ENCODE measurements around the gene KIAA0586. TPM values are rescaled to one million over a fixed set of nuclear protein-coding genes. Genes with fewer than 3 reads are reported as not detected.
"Not testable (repeated sequence)": the region's sequence is repeated elsewhere in the genome, so short reads cannot be mapped to it uniquely, and the experiment has no call there.

KIAA0586 gene
- 10 to 100 TPM; 37.3 to 47.2 TPM for total RNA-seq

DNA sequence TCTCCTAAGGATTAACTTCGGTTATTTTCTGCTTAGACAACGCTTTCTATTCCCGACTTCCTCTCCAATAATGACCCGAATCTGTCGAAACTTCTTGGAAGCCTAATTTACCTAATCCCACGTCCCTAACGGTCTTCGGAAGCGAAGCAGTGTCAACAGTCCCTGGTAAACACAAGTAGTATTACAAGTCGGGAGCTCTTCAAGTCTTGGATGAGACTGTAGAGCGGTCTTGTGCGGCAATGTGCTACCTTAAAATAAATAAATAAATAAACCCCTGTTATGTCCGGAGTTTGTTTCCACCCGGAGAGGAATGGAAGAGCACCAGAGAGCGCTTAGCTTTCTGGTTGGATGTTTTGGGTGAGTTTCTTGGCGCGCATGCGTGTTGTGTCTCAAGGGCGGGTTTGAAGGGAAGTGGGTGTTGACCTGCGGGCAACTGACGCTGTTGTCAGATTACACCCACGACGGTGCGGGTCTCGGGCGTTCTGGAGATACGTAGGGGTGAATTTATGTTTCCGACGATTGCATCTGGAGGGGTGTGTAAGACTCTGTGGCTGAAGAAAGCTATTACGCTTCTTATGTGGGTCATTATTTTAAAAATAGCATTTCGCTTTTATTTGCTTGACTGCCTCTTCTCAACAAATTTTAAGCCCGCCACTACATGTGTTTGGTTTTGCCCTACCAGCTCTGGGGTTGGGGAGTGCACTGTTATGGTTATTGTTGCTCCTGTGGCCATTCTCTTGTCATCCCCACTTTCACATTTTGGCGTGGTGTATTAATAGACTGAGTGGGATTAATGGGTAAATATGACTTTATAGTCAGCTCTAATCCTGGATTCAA, at the start of gene KIAA0586, which contains the start of gene TIMM9:
KIAA0586 (plus strand) TSS at position 439 of the 837 bp plus-strand sequence. CDS start 546 bp downstream, outside the sequence.
TIMM9 (minus strand) TSS at position 251 of the 837 bp plus-strand sequence. CDS start 15,586 bp downstream, outside the sequence.
- ATAC-seq = peak; percentile 83 to 86

DNA sequence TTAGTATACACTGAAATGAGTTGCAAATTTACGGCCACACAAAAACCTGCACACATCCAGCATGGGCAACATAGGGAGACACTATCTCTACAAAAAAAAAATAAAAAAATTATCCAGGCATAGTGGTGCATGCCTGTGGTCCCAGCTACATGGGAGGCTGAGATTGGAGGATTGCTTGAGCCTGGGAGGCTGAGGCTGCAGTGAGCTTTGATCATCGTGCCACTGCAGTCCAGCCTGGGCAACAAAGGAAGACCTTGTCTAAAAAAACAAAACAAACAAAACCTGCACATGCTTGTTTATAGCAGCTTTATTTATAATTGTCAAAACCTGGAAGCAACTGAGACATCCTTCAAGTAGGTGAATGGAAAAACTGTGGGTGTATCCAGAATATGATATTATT, 36.7 kb upstream of the KIAA0586 start:
- no peaks in the 10 kb centered on the region for H3K9me3 Mint-ChIP-seq
- no peak for ATAC-seq
- H3K36me3 Mint-ChIP-seq = no peaks in the 10 kb centered on the region
- no peak overlapping the region for H3K27ac Mint-ChIP-seq
- no peak for DNase-seq (ENCODE audit: low spot score in 2 of 2)

More for the DNA sequence above, at the start of gene KIAA0586, which contains the start of gene TIMM9:
- peak; percentile 89 to 96 for DNase-seq (ENCODE audit: low spot score in 2 of 2)
- peaks cover 18 to 21% of the 10 kb centered on the region in 2 donors for H3K36me3 Mint-ChIP-seq
- no peaks in the 10 kb centered on the region for H3K9me3 Mint-ChIP-seq
- peak within 1 kb of the TSS; percentile 76 to 98 for H3K27ac Mint-ChIP-seq

DNA sequence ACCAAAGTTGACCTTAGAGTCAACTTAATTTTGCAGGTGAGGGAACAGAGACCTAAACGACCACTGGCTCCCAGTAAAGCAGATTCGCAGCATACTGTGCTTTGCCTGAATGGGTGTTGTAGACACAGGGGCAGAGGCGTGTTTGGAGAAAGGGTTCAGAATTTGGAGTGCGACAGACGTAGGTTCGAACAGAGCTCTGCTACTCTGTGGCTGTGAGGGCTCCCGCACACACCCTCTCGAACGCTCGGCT, 32.0 kb upstream of the KIAA0586 start:
- DNase-seq (ENCODE audit: low spot score in 2 of 2) = no peak
- peaks cover 4 to 5% of the 10 kb centered on the region in 2 donors for H3K36me3 Mint-ChIP-seq
- no peak overlapping the region for H3K27ac Mint-ChIP-seq
- no peak for ATAC-seq
- H3K9me3 Mint-ChIP-seq = no peaks in the 10 kb centered on the region

DNA sequence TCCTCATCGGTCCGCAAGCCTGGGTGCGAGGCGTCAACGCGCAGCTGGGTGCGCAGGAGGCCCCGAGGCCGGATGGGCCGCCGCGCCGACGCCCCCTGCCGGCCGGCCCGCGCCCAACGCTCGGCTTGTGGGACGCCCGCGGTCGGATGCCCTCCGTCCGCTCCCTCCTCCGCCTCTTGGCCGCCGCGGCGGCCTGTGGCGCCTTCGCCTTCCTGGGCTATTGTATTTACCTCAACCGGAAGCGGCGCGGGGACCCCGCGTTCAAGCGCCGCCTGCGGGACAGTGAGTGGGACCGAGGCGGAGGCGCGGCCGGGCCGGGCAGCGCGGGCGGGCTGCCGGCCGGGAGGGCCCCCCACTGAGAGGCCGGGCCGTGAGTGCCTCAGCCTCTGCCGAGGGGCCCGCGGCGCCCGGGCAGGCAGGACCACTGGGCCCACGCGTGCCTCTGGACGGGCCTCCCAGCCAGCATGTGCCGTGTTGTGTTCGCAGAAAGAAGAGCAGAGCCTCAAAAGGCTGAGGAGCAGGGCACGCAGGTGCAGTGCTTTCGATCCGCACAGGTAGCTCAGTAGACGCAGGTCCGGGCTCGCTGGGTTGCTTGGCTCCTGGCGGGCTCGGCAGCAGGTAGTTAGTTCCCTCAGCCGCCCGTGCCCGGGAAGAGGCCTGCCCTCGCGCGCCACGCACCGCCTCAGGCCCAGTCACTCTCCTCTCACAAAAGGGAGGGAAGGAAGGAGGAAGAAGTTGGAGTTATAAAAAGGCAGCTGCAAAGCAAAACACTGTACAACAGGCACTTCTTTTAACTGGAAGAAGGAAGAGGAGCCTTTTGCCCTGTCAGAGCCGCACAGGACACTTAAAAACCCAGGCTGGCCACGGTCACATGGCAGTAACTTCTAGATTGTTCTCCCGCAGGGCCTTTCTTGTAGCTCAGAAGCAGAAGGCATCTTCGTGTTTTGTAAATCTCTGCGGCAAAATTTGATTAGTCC, 31.4 kb upstream of the KIAA0586 start, which contains the start of gene TOMM20L:
TOMM20L (plus strand) TSS at position 119 of the 977 bp plus-strand sequence; CDS start at position 147, 28 bp downstream.
- ATAC-seq (peak; percentile 89 to 95), DNase-seq (ENCODE audit: low spot score in 2 of 2) (peak; percentile 81 to 82)
- no peaks in the 10 kb centered on the region for H3K9me3 Mint-ChIP-seq
- peaks cover 4 to 5% of the 10 kb centered on the region in 2 donors for H3K36me3 Mint-ChIP-seq
- H3K27ac Mint-ChIP-seq = peak within 1 kb of the TSS in 1 of 2 donors; percentile 39

DNA sequence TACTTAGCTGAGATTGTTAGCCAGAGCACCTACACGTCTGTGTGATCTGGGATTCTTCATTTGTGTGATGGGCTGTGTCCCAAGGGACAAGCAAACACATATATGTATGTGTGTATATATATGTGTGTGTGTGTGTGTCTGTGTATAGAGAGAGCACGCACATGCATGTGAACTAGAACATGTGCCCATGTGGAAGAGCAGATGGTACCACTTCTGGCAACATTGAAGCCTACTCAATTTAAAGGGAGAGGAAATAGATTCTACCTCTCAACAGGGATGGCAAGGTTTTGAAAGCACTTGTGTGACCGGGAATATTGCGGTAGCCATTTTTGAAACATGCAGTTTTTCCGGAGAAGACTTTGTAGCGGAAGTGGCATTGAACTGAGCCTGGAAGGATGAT, 30.4 kb upstream of the KIAA0586 start:
- no peak for ATAC-seq
- no peak for DNase-seq (ENCODE audit: low spot score in 2 of 2)
- H3K9me3 Mint-ChIP-seq = no peaks in the 10 kb centered on the region
- no peak overlapping the region for H3K27ac Mint-ChIP-seq
- H3K36me3 Mint-ChIP-seq = peaks cover 4 to 5% of the 10 kb centered on the region in 2 donors

DNA sequence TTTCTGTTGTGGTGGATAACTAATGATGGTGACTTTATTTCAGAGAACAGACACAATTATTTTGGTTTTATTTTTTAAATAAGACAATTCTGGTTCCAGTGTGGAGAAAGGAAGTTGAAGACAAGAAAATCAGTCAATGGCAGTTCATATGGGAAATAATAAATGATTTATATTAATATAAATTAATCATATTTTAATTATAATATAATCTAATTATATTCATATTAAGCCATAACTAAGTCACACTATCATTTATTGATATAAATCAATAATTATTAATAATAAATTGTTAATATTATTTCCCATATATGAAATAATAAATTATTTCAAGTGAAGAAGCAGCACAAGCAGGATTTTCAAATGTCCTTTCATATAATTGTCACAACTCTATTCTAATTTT, 29.0 kb upstream of the KIAA0586 start:
- ATAC-seq (no peak), DNase-seq (ENCODE audit: low spot score in 2 of 2) (no peak)
- H3K36me3 Mint-ChIP-seq = peaks cover 4 to 5% of the 10 kb centered on the region in 2 donors
- no peak overlapping the region for H3K27ac Mint-ChIP-seq
- H3K9me3 Mint-ChIP-seq = no peaks in the 10 kb centered on the region

DNA sequence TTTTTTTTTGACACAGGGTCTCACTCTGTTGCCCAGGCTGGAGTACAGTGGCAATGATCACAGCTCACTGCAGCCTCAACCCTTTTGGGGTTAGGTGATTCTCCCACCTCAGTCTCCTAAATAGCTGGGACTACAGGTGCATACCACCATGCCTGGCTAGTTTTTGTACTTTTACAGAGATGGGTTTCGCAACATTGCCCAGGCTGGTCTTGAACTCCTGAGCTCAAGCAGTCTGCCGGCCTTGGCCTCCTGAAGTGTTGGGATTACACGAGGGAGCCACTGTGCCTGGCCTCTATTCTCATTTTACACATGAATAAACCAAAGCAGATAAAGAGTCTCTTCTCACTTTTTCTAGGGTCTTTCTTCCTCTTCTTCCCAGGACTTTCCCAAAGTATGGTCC, 28.6 kb upstream of the KIAA0586 start:
- H3K27ac Mint-ChIP-seq = no peak overlapping the region
- peaks cover 4 to 5% of the 10 kb centered on the region in 2 donors for H3K36me3 Mint-ChIP-seq
- DNase-seq (ENCODE audit: low spot score in 2 of 2) = no peak
- H3K9me3 Mint-ChIP-seq = no peaks in the 10 kb centered on the region
- ATAC-seq = no peak

DNA sequence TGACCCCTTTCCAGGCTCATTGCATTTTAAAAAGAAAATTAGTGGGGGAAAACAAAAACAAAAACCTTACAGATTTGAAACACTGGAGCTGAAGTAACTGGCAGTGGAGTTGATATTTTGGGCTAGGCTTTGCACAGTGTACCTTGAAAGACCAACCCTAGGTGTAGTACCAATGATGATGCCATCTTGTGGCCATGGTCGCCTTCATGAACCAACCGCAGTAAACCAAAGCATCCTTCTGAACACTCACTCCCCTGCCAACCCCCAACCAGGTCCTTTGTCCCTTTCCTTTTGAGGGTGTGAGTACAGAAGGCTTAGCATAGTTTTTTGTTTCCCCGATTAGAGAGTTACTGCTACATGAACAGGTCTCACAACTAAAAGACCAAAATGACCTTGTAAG, 25.9 kb upstream of the KIAA0586 start:
- no peak overlapping the region for H3K27ac Mint-ChIP-seq
- H3K9me3 Mint-ChIP-seq = no peaks in the 10 kb centered on the region
- H3K36me3 Mint-ChIP-seq = no peaks in the 10 kb centered on the region
- peak in 1 of 2 donors; percentile 44 for ATAC-seq
- no peak for DNase-seq (ENCODE audit: low spot score in 2 of 2)

DNA sequence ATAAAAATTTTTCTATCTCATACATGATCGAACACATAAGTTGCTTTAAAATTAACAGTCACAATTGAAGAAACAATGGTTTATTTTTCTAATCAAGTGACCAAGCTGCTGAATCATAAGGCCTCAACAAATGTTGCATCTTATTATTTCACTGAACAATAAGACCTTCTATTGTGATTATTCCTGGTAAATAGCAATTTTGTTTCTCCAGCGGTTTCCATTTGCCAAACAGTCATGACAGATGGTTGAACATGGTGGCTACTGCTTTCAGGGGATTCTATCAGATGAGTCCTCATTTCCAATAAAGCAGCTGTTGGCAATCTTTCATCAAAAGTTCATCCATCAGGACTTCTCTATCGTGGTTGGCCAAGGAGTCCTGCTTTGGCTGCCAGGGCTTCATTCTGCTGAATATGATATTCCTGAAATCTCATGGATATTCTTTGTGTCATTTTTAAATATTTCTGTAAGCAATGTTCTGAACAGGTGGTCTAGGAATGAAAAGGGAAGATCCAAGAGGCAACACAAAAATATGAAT, 18.8 kb upstream of the KIAA0586 start:
- Mint-ChIP-seq H3K36me3 (peaks cover 0 to 16% of the 10 kb centered on the region in 2 donors), H3K27ac (no peak overlapping the region), H3K9me3 (no peaks in the 10 kb centered on the region)
- ATAC-seq = no peak
- no peak for DNase-seq (ENCODE audit: low spot score in 2 of 2)

DNA sequence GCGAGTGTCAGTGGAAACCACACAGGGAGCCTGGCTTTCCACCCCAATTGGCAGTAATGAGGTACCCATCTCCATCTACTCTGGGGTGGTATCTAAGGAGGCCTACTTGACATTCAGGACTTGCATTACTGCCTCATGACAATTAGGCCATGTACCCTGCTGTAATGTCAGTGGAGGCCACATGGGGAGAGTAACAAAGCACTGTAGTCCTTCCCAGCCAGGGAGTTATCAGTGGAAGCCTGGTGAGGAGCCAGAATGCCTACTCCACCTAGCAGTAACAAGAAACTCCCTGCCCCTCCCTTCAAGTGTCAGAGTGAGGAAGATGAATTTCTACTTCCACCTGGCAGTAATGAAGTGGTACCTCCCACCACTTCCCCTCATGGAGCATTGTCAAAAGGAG, 12.7 kb upstream of the KIAA0586 start:
- no peak for DNase-seq (ENCODE audit: low spot score in 2 of 2)
- Mint-ChIP-seq H3K27ac (no peak overlapping the region), H3K9me3 (no peaks in the 10 kb centered on the region), H3K36me3 (peaks cover 7 to 21% of the 10 kb centered on the region in 2 donors)
- ATAC-seq = no peak

DNA sequence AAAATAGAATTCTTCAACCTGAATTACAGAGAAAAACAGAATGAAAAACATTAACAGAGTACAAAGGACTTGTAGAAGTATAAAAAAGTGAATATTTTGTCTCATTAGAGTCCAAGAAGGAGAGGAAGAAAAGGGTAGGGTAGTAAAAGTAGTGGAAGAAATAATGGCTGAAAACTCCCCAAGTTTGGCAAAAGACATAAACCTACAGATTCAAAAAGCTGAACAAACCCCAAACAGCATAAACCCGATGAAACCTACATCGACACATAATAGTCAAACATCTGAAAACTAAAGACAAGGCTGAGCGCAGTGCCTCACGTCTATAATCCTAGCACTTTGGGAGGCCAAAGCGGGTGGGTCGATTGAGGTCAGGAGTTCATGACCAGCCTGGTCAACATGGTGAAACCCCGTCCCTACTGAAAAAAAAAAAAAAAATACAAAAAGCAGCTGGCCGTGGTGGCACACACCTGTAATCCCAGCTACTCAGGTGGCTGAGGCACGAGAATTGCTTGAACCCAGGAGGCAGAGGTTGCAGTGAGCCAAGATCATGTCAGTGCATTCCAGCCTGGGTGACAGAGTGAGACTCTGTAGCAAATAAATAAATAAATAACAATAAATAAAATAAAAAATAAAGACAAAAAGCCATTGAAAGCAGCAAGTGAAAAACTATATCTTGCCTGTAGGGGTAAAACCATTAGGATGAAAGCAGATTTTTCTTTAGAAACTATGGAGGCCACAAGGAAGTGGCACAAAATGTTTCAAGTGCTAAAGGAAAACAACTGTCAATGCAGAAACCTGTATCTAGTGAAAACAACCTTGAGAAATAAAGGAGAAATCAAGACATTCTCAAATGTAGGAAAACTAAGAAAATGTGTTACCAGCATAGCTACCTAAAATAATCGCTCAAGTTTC, 11.6 kb upstream of the KIAA0586 start:
- DNase-seq (ENCODE audit: low spot score in 2 of 2) (no peak), ATAC-seq (no peak)
- Mint-ChIP-seq H3K36me3 (peaks cover 8 to 21% of the 10 kb centered on the region in 2 donors), H3K9me3 (no peaks in the 10 kb centered on the region), H3K27ac (no peak overlapping the region)

DNA sequence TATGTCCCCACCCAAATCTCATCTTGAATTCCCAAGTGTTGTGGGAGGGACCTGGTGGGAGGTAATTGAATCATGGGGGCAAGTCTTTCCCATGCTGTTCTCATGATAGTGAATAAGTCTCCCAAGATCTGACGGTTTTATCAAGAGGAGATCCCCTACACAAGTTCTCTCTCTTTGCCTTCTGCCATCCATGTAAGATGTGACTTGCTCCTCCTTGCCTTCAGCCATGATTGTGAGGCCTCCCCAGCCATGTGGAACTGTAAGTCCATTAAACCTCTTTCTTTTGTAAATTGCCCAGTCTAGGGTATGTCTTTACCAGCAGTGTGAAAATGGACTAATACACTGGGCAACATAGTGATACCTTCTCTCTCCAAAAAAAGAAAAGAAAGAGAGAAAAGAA, 10.6 kb upstream of the KIAA0586 start:
- not testable (repeated sequence) for H3K9me3 Mint-ChIP-seq; DNase-seq (ENCODE audit: low spot score in 2 of 2); ATAC-seq
- Mint-ChIP-seq H3K36me3 (peaks cover 11 to 21% of the 10 kb centered on the region in 2 donors), H3K27ac (peak overlapping the region in 1 of 2 donors; percentile 81)

DNA sequence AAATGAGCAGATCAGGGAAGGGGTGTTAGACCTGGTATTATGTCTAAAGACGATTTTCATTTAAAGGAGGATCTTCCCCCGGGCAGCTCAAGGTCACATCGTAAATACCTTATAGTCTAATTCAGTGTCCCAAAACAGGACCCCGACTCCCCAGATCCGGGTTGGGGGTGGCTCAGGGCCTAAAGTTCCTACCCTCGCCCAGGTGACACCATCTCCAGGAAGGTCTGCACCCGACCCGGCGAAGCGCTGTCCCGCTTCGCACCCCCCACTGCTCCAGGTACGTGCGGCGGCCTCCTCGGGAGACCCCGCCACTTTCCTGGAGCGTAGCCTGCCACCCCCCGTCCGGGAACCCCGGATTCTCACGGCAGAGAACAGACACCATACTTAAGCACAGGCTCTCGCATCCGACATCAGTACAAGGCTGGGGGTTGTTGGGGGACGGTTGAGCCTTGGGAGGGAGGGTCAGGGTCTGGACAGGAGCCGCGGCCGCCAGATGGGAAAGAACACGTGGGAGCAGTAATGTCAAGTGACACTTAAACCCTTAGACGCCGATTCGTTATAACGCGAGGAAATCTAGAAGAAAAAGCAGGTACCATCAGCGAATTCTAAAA, 744 bp upstream of the KIAA0586 start:
- Mint-ChIP-seq H3K27ac (peak overlapping the region; percentile 76 to 98), H3K36me3 (peaks cover 18 to 21% of the 10 kb centered on the region in 2 donors), H3K9me3 (no peaks in the 10 kb centered on the region)
- DNase-seq (ENCODE audit: low spot score in 2 of 2) = peak; percentile 59 to 61
- peak; percentile 16 to 37 for ATAC-seq

DNA sequence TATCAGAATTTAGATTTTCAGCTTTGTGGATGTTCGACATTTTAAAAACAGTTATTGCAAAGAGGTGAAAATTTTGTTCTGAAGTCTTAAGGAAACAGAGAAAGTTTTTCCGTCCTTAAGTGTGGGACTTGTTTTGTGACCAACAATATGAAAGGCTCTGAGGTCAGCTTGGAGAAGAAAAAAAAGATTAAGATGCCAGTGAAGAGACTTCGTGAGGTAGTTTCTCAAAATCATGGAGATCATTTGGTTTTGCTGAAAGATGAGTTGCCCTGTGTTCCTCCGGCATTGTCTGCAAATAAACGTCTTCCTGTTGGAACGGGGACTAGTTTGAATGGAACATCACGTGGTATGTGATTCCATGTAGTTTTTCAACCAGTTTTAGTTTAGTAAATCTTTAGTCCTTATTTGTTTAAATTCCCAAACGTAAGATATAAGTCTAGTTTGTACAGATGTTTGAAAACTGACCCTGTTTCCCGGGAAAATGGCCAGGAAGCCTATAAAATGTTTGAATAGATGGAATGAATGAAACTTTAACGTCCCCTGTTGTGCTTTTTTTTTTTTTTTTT, 682 bp downstream of the KIAA0586 start:
- peak overlapping the region; percentile 76 to 98 for H3K27ac Mint-ChIP-seq
- peaks cover 18 to 21% of the 10 kb centered on the region in 2 donors for H3K36me3 Mint-ChIP-seq
- ATAC-seq = no peak
- no peaks in the 10 kb centered on the region for H3K9me3 Mint-ChIP-seq
- DNase-seq (ENCODE audit: low spot score in 2 of 2) = no peak

DNA sequence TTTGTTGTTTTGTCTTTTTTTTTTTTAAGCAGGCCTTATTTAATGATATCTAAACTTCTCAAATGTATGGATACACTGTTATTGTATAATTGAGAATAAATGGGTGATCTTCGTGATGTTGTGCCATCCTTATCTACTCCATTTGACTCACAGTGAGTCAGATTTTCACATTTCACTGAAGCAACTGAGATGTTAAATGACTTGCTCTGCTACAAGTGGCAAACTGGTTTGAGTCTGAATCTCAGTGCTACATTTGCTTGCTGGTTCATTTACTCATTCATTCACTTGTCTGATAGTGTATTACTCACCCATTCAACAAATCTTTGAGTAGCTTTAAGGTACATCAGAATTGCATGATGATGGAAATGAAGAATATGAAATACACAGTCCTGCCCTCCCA, 2.6 kb downstream of the KIAA0586 start:
- ATAC-seq (peak; percentile 74 to 87), DNase-seq (ENCODE audit: low spot score in 2 of 2) (no peak)
- no peaks in the 10 kb centered on the region for H3K9me3 Mint-ChIP-seq
- H3K27ac Mint-ChIP-seq = peak overlapping the region; percentile 73 to 78
- H3K36me3 Mint-ChIP-seq = peaks cover 12 to 21% of the 10 kb centered on the region in 2 donors

Data from activated naive CD4-positive, alpha-beta T cell treated with anti-CD3 and anti-CD28 coated beads, Interleukin-2, amount 50 U/mL, for 72 hours (primary cell).